ENCODE measurements around the gene AK3. TPM values are rescaled to one million over a fixed set of nuclear protein-coding genes. Genes with fewer than 3 reads are reported as not detected.

AK3 gene
- total and polyA plus RNA-seq, 9 of the 15 experiments (the other 6 are each of a cell fraction or from before 2014, with no cell fraction given) = 12.2 to 78.6 (median 41.8) TPM

DNA sequence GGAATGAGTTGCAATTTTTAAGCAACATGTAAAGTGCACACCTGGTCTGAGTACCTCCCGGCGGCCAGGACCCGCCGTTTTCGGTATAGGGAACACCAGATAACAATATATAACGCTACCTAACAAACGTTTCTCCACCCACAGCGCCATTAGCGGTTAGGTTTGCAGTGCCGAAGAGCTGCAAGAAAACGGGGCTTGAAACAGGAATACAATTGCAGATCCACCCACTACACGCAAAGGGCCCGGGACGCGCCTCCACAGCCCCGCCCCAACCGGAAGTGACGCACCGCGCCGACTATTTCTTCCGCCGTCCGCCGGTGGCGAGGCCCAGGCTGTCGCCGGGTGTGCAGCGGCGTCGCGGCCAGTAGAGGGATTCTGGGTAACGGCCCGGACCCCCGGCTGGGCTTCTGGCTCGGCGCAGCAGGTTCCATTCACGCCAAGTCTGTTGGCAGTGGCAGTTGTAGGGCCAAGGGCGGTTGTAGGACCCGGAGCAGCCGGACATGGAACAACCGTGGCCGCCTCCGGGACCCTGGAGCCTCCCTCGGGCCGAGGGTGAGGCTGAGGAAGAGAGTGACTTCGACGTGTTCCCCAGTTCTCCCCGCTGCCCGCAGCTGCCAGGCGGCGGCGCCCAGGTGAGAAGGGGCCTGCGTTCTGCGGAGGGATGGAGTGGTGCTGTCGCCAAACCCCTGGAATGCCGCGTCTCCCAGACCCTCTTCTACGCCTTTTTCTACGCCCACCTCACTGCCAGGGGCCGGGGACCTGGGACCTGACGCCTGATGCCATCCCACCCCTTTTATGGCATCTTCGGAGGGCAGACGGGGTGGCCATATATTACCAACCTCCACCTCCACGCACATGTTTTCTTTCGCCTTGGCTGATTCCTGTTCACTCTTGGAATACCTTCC is 61.5 kb downstream of the AK3 start, which contains the start of gene CDC37L1 (continued):
- TF ChIP-seq, protein P1, sequence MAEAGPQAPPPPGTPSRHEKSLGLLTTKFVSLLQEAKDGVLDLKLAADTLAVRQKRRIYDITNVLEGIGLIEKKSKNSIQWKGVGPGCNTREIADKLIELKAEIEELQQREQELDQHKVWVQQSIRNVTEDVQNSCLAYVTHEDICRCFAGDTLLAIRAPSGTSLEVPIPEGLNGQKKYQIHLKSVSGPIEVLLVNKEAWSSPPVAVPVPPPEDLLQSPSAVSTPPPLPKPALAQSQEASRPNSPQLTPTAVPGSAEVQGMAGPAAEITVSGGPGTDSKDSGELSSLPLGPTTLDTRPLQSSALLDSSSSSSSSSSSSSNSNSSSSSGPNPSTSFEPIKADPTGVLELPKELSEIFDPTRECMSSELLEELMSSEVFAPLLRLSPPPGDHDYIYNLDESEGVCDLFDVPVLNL (CRISPR knock-in tag; IDR thresholded peaks at IDR 0.05; ENCODE audit: low read depth) = no peak
- no peak for TF ChIP-seq KDM2B (CRISPR knock-in tag; IDR thresholded peaks at IDR 0.05)
- no peak for TF ChIP-seq MEIS2 (IDR thresholded peaks at IDR 0.05; ENCODE audit: partially characterized antibody)
- TF ChIP-seq ZNF586 (CRISPR knock-in tag; conservative IDR thresholded peaks at IDR 0.05) = no peak
- TF ChIP-seq LARP7 (IDR thresholded peaks at IDR 0.05) = no peak
- no peak for TF ChIP-seq NR3C1 (CRISPR knock-in tag; IDR thresholded peaks at IDR 0.05)
- TF ChIP-seq, protein P2, sequence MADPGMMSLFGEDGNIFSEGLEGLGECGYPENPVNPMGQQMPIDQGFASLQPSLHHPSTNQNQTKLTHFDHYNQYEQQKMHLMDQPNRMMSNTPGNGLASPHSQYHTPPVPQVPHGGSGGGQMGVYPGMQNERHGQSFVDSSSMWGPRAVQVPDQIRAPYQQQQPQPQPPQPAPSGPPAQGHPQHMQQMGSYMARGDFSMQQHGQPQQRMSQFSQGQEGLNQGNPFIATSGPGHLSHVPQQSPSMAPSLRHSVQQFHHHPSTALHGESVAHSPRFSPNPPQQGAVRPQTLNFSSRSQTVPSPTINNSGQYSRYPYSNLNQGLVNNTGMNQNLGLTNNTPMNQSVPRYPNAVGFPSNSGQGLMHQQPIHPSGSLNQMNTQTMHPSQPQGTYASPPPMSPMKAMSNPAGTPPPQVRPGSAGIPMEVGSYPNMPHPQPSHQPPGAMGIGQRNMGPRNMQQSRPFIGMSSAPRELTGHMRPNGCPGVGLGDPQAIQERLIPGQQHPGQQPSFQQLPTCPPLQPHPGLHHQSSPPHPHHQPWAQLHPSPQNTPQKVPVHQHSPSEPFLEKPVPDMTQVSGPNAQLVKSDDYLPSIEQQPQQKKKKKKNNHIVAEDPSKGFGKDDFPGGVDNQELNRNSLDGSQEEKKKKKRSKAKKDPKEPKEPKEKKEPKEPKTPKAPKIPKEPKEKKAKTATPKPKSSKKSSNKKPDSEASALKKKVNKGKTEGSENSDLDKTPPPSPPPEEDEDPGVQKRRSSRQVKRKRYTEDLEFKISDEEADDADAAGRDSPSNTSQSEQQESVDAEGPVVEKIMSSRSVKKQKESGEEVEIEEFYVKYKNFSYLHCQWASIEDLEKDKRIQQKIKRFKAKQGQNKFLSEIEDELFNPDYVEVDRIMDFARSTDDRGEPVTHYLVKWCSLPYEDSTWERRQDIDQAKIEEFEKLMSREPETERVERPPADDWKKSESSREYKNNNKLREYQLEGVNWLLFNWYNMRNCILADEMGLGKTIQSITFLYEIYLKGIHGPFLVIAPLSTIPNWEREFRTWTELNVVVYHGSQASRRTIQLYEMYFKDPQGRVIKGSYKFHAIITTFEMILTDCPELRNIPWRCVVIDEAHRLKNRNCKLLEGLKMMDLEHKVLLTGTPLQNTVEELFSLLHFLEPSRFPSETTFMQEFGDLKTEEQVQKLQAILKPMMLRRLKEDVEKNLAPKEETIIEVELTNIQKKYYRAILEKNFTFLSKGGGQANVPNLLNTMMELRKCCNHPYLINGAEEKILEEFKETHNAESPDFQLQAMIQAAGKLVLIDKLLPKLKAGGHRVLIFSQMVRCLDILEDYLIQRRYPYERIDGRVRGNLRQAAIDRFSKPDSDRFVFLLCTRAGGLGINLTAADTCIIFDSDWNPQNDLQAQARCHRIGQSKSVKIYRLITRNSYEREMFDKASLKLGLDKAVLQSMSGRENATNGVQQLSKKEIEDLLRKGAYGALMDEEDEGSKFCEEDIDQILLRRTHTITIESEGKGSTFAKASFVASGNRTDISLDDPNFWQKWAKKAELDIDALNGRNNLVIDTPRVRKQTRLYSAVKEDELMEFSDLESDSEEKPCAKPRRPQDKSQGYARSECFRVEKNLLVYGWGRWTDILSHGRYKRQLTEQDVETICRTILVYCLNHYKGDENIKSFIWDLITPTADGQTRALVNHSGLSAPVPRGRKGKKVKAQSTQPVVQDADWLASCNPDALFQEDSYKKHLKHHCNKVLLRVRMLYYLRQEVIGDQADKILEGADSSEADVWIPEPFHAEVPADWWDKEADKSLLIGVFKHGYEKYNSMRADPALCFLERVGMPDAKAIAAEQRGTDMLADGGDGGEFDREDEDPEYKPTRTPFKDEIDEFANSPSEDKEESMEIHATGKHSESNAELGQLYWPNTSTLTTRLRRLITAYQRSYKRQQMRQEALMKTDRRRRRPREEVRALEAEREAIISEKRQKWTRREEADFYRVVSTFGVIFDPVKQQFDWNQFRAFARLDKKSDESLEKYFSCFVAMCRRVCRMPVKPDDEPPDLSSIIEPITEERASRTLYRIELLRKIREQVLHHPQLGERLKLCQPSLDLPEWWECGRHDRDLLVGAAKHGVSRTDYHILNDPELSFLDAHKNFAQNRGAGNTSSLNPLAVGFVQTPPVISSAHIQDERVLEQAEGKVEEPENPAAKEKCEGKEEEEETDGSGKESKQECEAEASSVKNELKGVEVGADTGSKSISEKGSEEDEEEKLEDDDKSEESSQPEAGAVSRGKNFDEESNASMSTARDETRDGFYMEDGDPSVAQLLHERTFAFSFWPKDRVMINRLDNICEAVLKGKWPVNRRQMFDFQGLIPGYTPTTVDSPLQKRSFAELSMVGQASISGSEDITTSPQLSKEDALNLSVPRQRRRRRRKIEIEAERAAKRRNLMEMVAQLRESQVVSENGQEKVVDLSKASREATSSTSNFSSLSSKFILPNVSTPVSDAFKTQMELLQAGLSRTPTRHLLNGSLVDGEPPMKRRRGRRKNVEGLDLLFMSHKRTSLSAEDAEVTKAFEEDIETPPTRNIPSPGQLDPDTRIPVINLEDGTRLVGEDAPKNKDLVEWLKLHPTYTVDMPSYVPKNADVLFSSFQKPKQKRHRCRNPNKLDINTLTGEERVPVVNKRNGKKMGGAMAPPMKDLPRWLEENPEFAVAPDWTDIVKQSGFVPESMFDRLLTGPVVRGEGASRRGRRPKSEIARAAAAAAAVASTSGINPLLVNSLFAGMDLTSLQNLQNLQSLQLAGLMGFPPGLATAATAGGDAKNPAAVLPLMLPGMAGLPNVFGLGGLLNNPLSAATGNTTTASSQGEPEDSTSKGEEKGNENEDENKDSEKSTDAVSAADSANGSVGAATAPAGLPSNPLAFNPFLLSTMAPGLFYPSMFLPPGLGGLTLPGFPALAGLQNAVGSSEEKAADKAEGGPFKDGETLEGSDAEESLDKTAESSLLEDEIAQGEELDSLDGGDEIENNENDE (IDR thresholded peaks at IDR 0.05; ENCODE audit: low read depth, low read length) = no peak
- no peak for TF ChIP-seq CBFB (CRISPR knock-in tag; IDR thresholded peaks at IDR 0.05)
- no peak for TF ChIP-seq ZNF75A (CRISPR knock-in tag; IDR thresholded peaks at IDR 0.05)
- peak; percentile 90 for TF ChIP-seq GTF2E2 (tag; IDR thresholded peaks at IDR 0.05)

Measured in K562 (cell line).